ENCODE measurements around the gene APBA2.

- no peak for TF ChIP-seq CTCF (CRISPR knock-in tag; IDR thresholded peaks at IDR 0.05)
- no peak for TF ChIP-seq BHLHE40 (IDR thresholded peaks at IDR 0.05; ENCODE audit: low read length)
- TF ChIP-seq ESRRA (CRISPR knock-in tag; IDR thresholded peaks at IDR 0.05; ENCODE audit: low read depth) = no peak
- TF ChIP-seq PCBP2 (optimal IDR thresholded peaks at IDR 0.05; ENCODE audit: low read depth, low read length, poor library complexity, severe bottlenecking) = no peak
- TF ChIP-seq SIN3A (IDR thresholded peaks at IDR 0.05; ENCODE audit: borderline replicate concordance, low read depth, low read length) = no peak
- TF ChIP-seq, protein P1, sequence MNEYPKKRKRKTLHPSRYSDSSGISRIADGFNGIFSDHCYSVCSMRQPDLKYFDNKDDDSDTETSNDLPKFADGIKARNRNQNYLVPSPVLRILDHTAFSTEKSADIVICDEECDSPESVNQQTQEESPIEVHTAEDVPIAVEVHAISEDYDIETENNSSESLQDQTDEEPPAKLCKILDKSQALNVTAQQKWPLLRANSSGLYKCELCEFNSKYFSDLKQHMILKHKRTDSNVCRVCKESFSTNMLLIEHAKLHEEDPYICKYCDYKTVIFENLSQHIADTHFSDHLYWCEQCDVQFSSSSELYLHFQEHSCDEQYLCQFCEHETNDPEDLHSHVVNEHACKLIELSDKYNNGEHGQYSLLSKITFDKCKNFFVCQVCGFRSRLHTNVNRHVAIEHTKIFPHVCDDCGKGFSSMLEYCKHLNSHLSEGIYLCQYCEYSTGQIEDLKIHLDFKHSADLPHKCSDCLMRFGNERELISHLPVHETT (CRISPR knock-in tag; conservative IDR thresholded peaks at IDR 0.05) = no peak
- TF ChIP-seq, protein P2, sequence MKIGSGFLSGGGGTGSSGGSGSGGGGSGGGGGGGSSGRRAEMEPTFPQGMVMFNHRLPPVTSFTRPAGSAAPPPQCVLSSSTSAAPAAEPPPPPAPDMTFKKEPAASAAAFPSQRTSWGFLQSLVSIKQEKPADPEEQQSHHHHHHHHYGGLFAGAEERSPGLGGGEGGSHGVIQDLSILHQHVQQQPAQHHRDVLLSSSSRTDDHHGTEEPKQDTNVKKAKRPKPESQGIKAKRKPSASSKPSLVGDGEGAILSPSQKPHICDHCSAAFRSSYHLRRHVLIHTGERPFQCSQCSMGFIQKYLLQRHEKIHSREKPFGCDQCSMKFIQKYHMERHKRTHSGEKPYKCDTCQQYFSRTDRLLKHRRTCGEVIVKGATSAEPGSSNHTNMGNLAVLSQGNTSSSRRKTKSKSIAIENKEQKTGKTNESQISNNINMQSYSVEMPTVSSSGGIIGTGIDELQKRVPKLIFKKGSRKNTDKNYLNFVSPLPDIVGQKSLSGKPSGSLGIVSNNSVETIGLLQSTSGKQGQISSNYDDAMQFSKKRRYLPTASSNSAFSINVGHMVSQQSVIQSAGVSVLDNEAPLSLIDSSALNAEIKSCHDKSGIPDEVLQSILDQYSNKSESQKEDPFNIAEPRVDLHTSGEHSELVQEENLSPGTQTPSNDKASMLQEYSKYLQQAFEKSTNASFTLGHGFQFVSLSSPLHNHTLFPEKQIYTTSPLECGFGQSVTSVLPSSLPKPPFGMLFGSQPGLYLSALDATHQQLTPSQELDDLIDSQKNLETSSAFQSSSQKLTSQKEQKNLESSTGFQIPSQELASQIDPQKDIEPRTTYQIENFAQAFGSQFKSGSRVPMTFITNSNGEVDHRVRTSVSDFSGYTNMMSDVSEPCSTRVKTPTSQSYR (CRISPR knock-in tag; IDR thresholded peaks at IDR 0.05; ENCODE audit: borderline replicate concordance) = no peak
These were observed 59.0 kb downstream of the APBA2 start for GRCh38 chr15:28944696-28945300.

Measured in HepG2 (cell line).